ENCODE data around the gene CDS2.

The CDS2 gene

DNA sequence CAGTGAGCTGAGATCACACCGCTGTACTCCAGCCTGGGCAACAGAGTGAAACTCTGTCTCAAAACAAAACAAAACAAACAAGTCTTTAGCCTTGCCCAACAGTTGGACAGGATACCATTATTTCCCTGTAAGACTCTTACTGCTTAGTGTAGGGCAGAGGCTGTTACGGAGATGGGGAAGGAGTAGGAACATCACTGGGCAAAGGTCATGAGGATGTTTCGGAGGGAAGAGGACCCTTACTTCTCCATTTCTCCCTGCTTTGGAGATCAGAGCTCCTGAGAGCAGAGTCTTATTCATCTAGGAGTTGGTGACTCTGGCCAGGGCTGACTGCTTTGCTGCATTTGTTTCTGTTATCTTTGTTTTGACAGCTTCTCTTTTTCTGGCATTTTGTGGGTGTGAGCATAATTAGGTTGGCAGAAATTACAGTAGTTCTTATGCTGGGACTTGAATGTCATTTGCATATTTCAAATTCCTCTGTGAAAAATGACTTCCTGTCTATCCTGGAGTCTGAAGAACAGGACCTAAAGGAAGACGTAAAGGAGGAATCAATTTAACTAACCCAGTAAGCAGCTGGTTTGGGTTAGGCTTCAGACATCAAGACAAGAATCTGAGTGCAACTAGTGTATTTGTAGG is 89.0 kb downstream of the CDS2 start:
- peak; percentile 42 to 48 for DNase-seq

DNA sequence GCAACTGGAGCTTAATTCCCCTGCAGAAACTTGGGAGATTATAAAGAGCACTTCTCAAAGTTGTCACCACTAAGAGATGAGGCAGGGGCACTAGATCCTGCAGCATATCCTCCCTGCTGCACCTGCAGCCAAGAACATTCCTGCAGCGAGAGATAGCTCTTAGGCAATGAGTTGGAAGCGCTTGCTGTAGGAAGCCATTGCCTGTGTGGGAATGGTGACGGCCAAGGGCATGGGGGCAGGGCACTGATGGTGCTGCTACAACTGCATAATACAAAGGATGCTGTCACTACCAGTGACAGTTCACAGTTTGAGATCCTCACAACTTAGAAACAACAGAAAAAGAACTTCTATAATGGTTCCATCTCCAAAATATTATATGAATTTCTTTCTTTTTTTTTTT is 89.9 kb downstream of the CDS2 start:
- DNase-seq: no peak

DNA sequence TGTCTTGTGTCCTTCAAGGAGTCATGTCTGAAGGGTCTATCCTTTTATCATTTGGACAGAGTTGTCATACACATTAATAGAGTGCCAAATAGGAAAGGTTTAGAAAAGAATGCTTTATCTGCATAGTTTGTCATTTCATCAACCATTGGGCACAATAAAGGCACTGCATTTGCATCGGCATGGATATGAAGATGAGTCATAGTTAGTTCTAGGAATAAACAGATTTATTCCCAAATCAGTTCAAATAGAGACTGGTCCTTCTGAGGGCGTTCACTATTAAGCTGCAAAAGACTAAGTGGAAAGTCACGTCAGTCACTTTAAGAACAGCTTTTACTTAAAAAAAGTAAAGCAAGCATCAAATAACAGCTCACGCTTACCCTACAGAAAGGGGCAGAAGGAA is 90.8 kb downstream of the CDS2 start:
- DNase-seq: no peak

DNA sequence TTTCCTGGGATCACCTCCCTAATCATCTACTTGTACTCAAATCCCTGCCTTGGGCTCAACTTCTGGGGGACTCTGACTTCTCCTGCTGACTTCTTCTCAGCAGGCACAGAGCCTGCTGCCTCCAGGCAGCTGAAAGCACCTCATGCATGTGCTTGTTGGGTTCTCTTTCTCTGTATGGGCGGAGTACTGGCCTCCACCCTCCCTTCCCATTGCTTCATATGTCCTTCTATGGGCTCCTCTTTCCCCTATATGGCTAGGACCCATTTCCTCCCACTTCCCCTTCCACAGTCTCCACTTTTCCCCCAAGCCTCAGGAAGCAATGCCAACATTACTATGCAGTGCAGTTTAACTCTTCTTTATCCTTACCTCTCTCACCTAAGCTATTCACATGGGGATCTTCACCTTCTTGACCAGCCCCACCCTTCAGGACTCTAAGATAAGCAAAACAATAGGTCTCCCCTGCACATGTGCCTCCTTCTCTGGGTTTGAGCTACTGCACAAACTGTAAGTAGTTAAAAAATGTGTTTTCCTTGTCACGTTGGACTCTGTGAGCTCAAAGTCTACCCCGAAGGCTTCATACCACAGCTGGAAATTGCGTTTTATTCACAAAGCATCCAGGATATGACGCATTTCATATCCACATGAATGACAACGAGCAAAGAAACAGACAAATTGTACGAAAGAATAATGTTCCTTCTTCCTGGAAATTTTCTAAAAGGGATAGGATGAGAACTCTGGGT is 93.7 kb downstream of the CDS2 start:
- DNase-seq: peak; percentile 27 to 34

DNA sequence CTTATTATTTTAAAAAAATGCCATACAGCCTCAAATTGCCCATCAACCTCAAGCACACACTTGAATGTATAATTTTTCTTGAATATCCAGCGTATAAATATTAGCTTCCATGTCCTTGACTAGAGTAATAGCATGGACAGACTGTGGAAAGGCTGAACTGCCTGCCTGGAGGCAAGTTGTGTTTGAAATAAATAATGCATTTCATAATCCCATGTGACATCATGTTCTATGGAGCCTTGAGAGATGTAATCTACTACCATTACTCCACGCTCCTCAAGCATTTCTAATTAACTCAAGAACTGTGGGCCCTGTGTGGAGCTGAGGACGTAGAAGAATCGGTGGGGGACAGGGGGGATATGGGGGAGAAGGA is 94.2 kb downstream of the CDS2 start:
- peak in 1 of 2 donors; percentile 22 for DNase-seq

DNA sequence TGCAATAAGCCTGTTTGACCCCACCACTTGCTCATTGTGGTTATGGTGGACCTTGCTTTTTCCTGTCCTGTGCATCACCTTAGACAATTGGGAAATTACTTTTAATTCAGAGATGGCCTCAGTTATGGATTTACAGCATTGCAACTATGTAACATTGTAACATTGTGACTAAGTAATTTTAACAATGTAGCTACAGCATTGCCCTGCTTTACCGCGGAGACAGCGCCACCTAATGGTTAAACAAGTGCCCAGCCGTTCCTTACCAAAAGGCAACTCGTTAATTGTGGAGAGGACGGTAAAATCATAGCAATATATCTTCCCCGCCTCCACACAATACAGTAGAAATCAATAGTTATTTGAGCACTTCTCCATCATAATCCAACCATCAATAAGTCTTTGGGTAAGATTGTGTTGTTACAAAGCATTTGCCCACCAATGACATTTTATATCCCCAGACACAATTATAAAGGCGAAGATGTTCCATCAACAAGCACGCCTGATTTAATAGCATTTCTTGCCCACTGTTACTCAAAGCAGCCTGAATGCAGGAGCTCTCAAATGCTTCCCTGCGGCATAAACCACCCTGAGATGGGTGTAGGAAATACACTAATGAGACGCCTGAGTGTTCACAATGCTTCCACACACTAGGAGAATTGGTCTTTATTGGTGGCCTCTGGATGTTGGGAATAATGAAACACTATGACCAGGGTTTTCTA is 96.3 kb downstream of the CDS2 start:
- peak; percentile 53 to 82 for DNase-seq

DNA sequence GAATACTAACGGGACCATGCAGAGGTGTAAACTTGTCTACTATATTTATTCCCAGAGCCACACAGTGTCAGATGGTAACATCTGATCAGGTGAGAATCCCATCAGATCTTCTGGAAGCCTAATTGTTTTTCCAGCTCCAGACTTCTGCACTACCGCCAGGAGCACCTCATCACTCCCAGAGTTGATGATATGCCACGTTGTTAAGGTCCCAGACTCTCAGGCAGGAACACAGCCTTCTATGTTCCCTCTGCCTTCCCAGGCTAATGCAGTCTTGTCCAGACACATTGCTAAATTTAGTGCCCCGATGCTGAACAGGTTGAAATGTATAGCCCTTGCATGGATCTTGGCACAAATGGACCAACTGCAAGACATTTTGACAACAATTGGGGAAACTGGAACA is 103.7 kb downstream of the CDS2 start:
- DNase-seq: no peak

DNA sequence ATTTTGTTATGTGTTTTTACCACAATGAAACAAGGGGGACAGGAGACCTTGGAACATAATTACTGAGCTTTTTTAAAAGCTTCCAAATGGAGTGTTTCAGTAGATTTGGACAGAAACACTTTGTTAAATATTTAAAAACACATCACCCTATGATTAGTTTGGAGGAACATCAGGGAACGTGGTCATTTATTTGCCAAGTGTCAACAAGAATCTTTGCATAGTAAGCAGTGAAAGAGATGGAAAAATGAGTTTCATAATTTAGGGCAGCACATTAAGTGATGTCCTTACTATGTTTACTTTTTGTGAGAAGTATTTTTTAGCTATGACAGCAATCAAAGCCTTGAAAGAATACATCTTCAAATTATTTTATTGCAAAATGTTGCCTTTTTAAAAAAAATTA is 107.3 kb downstream of the CDS2 start:
- DNase-seq: no peak

DNA sequence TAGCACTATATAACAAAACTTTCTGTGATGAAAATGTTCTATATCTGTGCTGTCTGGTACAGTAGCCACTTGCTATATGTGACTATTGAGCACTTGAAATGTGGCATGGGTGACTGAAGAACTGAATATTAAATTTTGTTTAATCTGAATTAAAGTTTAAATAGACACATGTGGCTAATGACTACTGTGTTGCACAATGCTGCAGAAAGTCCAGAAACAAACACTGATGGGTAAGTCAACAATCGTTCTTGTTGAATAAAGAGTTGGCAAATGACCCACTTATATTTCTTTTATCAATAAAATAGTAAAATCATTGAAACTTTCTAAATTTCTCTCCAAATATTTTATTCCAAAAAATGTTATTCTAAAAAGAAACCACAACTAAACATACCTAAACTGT is 108.2 kb downstream of the CDS2 start:
- DNase-seq: no peak

Data from inflammatory macrophage treated with lipopolysaccharide for 1 hour (primary cell).